ENCODE data around the gene ST3GAL2.

- TF ChIP-seq CTCF (IDR thresholded peaks at IDR 0.05; ENCODE audit: borderline replicate concordance, extremely low read depth, low read length, poor library complexity, severe bottlenecking) (no peak), EZH2 (IDR thresholded peaks at IDR 0.05; ENCODE audit: borderline replicate concordance, low read depth, low read length, severe bottlenecking) (no peak)
Measured at GRCh38 chr16:70463235-70463634, 24.3 kb upstream of the ST3GAL2 start.

All from DND-41 (cell line).